Activated CD8-positive, alpha-beta memory T cell treated with anti-CD3 and anti-CD28 coated beads, Interleukin-2, amount 50 U/mL, for 48 hours (primary cell): ENCODE data around the gene ITGBL1.
"Not testable (repeated sequence)": the region's sequence is repeated elsewhere in the genome, so short reads cannot be mapped to it uniquely, and the experiment has no call there.

Experiments
- DNase-seq: peaks from one replicate; pipeline ENCODE4 v3.0.0-alpha.2; 2020

Gene ITGBL1

GRCh38 chr13:101514100-101514499 is 61.6 kb downstream of the ITGBL1 start:
- no peak for DNase-seq

GRCh38 chr13:101514695-101515275 is 62.3 kb downstream of the ITGBL1 start:
- DNase-seq: no peak

GRCh38 chr13:101515504-101515903 is 63.0 kb downstream of the ITGBL1 start:
- DNase-seq: no peak

GRCh38 chr13:101516262-101516661 is 63.8 kb downstream of the ITGBL1 start:
- DNase-seq: no peak

GRCh38 chr13:101520672-101521071 is 68.2 kb downstream of the ITGBL1 start:
- no peak for DNase-seq

GRCh38 chr13:101521371-101521770 is 68.9 kb downstream of the ITGBL1 start:
- no peak for DNase-seq

GRCh38 chr13:101522607-101523006 is 70.1 kb downstream of the ITGBL1 start:
- no peak for DNase-seq

GRCh38 chr13:101523154-101524131 is 71.0 kb downstream of the ITGBL1 start:
- no peak for DNase-seq

GRCh38 chr13:101527130-101527529 is 74.7 kb downstream of the ITGBL1 start:
- DNase-seq: no peak

GRCh38 chr13:101529422-101529821 is 76.9 kb downstream of the ITGBL1 start:
- DNase-seq: no peak

- DNase-seq: no peak
These were observed 77.8 kb downstream of the ITGBL1 start for GRCh38 chr13:101530293-101530692.

GRCh38 chr13:101535192-101535746 is 82.8 kb downstream of the ITGBL1 start:
- DNase-seq: no peak

GRCh38 chr13:101536079-101536478 is 83.6 kb downstream of the ITGBL1 start:
- no peak for DNase-seq

GRCh38 chr13:101544544-101544943 is 92.1 kb downstream of the ITGBL1 start:
- not testable (repeated sequence) for DNase-seq

GRCh38 chr13:101544979-101545378 is 92.5 kb downstream of the ITGBL1 start:
- DNase-seq: no peak

GRCh38 chr13:101545521-101545920 is 93.0 kb downstream of the ITGBL1 start:
- no peak for DNase-seq

- DNase-seq: no peak
These were observed 99.8 kb downstream of the ITGBL1 start for GRCh38 chr13:101552286-101552685.

GRCh38 chr13:101552786-101553185 is 100.3 kb downstream of the ITGBL1 start:
- DNase-seq: no peak

- no peak for DNase-seq
These were observed 102.1 kb downstream of the ITGBL1 start for GRCh38 chr13:101554420-101555125.

- DNase-seq: no peak
These were observed 103.1 kb downstream of the ITGBL1 start for GRCh38 chr13:101555610-101556009.

GRCh38 chr13:101556676-101557123 is 104.2 kb downstream of the ITGBL1 start:
- DNase-seq: no peak

GRCh38 chr13:101565317-101565716 is 112.8 kb downstream of the ITGBL1 start:
- DNase-seq: no peak

- no peak for DNase-seq
These were observed 115.4 kb downstream of the ITGBL1 start for GRCh38 chr13:101567841-101568240.
